Activated CD4-positive, alpha-beta T cell treated with anti-CD3 and anti-CD28 coated beads for 48 hours (primary cell): ENCODE results near the gene NDUFB11.

Experiments
- DNase-seq: peaks from one replicate; pipeline ENCODE4 v3.0.0-alpha.2; 2020

The NDUFB11 gene

DNA sequence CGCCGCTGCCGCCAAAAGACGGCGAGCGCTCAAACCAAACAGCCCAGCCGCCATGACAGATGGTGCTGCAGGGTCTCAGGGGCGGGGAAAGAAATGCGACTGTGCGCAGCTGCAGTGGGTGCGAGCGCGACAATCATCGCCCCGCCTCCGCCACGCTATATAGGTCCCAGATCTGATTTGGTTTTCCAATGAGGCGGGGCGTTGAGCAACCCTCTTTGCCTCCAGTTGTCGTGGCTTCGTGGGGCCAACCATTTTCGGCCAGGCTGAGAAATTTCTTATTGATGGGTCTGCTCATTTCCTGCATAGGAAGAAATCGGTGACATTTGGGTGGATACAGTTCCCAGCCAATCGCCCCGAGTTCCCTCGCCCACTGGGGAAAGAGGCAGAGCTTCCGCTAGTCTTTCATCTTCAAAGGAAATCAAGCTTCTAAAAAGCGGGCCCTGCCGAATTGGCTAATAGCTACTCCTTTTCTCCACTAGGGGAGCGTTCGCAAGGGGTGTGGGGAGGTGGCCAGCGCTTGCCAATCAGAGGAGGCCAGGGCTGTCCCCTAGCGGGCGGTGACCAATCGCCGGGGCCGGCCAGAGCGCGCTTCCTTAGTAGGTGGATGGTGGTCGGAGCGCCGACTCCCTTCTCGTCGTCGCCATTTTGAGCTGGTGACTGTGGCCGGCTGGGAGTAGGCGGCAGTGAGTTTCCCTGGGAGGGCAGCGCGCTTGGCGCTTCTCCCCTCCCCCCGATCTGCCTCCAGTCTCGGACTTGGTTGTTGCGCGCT lies at the start of gene NDUFB11, which contains the start of gene RBM10:
NDUFB11 (minus strand) TSS at position 77 of the 769 bp plus-strand sequence; CDS start at position 54, 23 bp downstream.
RBM10 (plus strand) TSS at position 596 of the 769 bp plus-strand sequence. CDS start 2,261 bp downstream, outside the sequence.
- DNase-seq = peak; percentile 93

DNA sequence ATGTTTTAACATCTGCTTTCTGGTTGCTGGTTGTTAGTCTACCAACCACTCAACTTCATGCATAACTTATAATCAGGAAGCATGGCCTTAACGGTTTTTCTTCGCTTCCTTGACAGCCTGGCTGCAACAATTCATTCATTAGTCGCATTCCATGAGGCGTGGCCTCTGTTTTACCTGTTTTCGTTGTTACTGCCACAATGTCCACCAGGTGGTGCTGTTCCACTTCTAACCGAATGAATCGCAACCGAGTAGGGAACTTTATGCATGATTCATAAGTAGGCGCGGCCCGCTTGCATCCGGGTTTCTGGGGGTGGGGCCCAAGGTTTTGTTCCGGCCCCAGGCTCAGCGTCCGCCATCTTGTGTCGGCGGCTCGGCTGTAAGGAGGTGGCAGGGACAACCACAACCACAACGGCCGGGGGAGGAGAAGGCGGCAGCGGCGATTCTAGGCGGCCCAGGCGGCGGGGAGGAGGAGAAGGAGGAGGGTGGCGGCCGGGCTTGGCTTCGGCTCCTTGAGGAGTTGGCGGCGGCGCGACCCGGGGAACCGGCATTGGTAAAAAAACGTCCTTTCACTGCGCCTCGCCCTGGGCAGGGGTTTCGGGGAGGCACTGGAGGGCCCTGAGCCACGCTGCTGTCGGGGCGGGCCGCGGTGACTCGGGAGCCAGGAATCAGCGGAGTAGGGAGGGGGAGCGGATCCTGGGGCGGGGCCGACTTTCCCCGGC lies 49.1 kb upstream of the NDUFB11 start, which contains the start of gene UBA1:
UBA1 (plus strand) TSS at position 355 of the 719 bp plus-strand sequence. CDS start 4,974 bp downstream, outside the sequence.
- peak; percentile 93 for DNase-seq

DNA sequence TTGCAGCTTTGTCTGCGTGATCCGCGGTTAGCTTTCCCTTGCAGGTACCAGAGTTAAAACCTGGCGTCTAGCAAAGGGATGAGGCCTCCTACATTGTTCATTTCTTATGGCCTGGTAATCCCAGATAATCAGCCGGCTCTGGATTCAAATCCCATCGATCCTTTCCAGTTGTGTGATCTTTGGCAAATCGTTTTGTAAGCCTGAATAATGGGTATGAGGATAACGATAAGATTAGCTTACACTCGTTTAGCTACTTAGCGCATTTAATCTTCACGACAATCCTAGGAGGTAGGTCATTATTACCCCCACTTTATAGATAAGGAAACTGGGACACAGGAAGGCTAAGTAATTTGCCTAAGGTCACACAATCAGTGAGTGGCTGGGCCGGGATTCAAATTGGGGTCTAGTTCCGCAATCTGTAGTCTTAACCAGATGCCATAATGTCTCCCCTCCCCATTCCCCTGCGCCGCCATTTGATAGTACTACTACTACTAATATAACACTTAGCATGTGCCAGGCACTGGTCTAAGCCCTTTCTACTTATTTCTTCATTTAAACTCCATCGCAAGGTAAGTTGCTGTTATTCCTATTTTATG lies 47.4 kb upstream of the NDUFB11 start:
- DNase-seq = no peak

- peak; percentile 64 for DNase-seq
These were observed 46.8 kb upstream of the NDUFB11 start for GRCh38 chrX:47191331-47191730.

- DNase-seq = peak; percentile 89
These were observed 46.2 kb upstream of the NDUFB11 start for GRCh38 chrX:47190445-47191269.

- no peak for DNase-seq
These were observed 45.4 kb upstream of the NDUFB11 start for GRCh38 chrX:47189906-47190305.

- no peak for DNase-seq
These were observed 42.7 kb upstream of the NDUFB11 start for GRCh38 chrX:47187106-47187677.

GRCh38 chrX:47186096-47186740 lies 41.7 kb upstream of the NDUFB11 start:
- DNase-seq = no peak

DNA sequence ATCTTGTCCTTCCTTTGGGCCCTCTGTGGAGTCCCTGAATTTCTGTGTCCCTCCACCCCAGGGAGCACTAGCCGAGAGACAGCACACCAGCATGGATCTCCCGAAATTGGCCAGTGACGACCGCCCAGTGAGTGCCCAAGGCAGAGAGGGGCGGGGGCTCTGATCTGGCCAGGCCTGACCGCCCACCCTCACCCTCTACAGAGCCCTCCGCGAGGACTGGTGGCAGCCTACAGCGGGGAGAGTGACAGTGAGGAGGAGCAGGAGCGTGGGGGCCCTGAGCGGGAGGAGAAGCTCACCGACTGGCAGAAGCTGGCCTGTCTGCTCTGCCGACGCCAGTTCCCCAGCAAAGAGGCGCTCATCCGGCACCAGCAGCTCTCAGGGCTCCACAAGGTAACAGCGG lies 40.7 kb upstream of the NDUFB11 start:
- no peak for DNase-seq

GRCh38 chrX:47184486-47184885 lies 40.0 kb upstream of the NDUFB11 start:
- DNase-seq = no peak

GRCh38 chrX:47182106-47182700 lies 37.7 kb upstream of the NDUFB11 start:
- DNase-seq = no peak

DNA sequence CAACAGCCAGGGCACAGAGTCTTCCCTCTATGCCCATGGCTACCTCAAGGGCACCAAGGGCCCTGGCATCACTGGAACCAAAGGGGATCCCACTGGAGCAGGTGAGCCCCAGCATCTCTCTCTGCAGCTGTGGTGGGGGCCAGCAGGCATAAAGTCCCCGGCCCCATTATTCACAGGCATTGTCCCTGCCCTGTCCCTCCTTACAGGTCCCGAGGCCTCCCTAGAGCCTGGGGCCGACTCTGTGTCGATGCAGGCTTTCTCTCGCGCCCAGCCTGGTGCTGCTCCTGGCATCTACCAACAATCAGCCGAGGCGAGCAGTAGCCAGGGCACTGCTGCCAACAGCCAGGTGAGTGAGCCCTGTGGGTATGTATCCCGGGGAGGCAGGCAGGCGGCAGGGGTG lies 36.8 kb upstream of the NDUFB11 start:
- DNase-seq = no peak

DNA sequence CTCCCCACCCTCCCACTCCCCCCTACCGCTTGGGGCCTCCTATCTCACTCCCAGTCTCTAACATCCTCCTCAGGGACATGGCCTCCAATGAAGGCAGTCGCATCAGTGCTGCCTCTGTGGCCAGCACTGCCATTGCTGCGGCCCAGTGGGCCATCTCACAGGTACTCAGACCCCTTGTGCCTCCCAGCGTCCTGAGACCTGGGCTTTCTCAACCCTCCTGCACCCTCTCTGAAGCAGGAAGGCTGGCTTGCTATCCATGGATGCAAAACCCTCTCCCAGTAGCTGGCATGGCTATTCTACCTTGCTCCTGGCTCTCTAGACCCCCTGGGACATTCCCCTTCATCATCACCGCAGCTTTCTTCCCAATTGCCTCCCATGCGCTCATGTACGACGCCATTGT lies 35.8 kb upstream of the NDUFB11 start:
- no peak for DNase-seq

DNA sequence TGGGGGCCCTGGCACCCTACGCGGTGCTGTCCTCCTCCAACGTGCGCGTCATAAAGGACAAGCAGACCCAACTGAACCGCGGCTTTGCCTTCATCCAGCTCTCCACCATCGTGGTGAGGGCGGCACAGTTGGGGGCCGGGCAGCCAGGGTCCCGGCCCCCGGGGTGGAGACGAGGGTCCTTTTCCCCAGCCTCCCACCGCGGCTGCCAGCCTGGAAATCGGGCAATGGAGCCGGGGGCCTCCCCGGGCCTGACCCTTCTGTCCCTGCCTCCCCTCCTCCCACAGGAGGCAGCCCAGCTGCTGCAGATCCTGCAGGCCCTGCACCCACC lies 35.4 kb upstream of the NDUFB11 start:
- no peak for DNase-seq

DNA sequence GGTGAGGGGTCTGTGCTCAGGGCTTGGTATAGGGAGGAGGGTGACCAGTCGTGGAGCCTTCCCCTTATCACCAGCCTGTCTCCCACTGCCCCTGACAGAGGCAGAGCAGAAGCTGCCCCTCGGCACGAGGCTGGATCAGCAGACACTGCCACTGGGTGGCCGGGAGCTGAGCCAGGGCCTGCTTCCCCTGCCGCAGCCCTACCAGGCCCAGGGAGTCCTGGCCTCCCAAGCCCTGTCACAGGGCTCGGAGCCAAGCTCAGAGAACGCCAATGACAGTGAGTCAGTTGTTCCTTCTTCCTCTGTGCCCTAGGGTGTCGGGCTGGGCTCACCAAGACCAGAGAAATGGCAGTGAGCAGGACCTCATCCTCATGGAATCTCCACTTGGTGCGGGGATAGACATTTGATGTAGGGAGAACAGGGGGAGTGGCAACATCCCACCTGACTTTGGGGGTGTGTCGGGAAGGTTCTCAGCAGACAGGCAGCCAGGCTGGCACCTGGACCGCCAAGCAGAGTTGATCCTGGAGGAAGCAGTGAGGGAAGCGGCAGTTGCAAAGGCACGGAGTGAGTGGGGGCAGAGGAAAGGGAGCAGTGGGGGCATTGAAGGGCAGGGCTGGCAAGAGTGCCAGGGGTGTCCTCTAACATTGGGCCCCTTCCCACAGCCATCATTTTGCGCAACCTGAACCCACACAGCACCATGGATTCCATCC lies 34.9 kb upstream of the NDUFB11 start:
- no peak for DNase-seq

GRCh38 chrX:47178337-47178736 lies 33.8 kb upstream of the NDUFB11 start:
- DNase-seq = no peak

GRCh38 chrX:47177079-47177478 lies 32.6 kb upstream of the NDUFB11 start:
- no peak for DNase-seq

DNA sequence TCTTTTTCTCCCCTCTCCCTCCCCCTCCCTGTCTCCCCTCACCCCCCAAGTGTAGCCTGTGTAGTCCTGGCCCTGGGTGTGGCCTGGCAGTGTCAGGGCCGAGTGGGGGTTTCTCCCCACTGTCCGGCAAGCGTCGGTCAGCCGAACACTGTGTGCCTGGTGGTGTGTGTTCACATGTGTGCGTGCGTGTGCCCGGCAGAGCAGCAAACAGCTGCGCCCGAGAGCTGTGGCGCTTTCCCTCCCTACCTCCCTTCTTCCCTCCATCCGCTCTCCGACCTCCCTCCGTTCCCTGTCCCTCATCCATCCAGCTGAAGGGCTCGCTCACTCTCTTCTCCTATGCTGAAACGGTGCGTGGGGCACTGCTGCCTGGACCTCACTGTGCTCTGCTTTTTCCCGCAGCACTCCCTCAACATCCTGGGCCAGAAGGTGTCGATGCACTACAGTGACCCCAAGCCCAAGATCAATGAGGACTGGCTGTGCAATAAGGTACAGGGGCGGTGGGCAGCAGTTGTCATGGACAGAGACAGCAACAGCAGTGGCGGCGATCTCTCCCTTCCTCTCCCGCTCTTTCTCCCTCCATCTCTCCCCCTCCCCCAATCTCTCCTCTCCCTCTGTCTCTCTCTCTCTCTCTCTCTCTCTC lies 31.7 kb upstream of the NDUFB11 start:
- DNase-seq = no peak

DNA sequence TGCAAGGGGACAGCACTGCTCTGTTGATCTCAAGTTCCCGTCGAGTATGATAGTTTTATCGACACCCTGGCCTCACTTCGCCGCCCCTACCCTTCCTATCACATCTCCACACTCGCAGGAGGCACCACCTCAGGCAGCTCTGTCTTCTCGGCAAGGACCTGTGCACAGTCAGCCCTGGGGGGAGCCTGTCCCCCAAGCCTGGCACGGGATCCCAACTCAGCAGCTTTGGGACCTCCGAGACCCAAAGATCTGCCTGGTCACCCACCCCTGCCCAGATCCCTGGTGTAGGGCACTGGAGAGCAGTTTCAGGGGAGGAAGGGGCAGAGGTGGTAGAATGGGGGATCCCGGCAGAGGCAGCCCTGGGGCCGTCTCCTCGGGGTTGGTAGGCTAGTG lies 31.1 kb upstream of the NDUFB11 start:
- no peak for DNase-seq

DNA sequence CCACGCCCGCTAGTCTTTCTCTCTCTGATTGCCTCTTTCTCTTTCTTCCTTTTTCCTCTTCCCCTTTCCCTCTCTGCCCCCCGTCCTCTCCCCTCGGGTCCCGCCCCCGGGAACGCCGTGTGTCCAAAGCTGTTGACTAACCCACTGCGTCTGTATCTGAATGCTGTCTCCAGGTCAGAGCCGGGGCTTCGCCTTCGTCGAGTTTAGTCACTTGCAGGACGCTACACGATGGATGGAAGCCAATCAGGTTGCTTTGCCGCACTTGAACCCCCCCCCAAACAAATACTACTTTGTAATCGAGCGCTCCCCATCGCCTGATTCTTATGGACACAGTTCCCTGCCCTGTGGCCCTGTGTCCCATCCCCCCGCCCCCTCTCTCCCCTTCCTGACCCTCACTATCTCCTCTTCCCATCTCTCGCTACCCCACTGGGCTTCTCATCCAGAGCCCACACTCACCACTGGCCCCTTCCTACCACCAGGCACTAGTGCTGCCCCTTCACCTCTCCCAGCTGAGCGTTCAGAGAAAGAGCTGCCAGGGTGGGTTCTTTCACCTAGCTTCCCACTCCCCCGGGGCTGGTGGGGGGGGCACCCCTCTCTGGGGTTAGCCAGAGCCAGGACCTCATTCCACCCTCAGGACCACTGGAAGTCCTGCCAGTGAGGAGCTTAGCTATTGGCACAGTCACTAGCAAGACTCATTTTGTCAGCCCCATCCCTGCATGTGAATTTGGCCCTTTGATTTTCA lies 30.5 kb upstream of the NDUFB11 start:
- no peak for DNase-seq
